GM18909 (cell line): ENCODE results near the gene TMTC3.

Experiments used
- ATAC-seq: cut with Tn5 transposase; IDR thresholded peaks from one replicate; pipeline ENCODE4 v1.9.1; 2021; ENCODE audit warnings: mild to moderate bottlenecking; ENCODE audit not compliant: unreplicated experiment, poor library complexity

TMTC3 gene

GRCh38 chr12:88219861-88220260 is 77.8 kb downstream of the TMTC3 start:
- ATAC-seq, result no peak

GRCh38 chr12:88223519-88223918 is 81.4 kb downstream of the TMTC3 start:
- no peak for ATAC-seq

GRCh38 chr12:88225776-88226175 is 83.7 kb downstream of the TMTC3 start:
- no peak for ATAC-seq

GRCh38 chr12:88227263-88227662 is 85.2 kb downstream of the TMTC3 start:
- ATAC-seq, result no peak

- ATAC-seq, result no peak
These were observed 85.8 kb downstream of the TMTC3 start for GRCh38 chr12:88227871-88228270.

GRCh38 chr12:88228720-88229119 is 86.6 kb downstream of the TMTC3 start:
- ATAC-seq, result no peak

- no peak for ATAC-seq
These were observed 88.2 kb downstream of the TMTC3 start for GRCh38 chr12:88230271-88230670.

GRCh38 chr12:88235183-88235833 is 93.2 kb downstream of the TMTC3 start:
- ATAC-seq, result no peak

GRCh38 chr12:88237954-88238353 is 95.8 kb downstream of the TMTC3 start:
- ATAC-seq, result peak; percentile 65

- ATAC-seq, result peak; percentile 7
These were observed 96.3 kb downstream of the TMTC3 start for GRCh38 chr12:88238406-88238805.

GRCh38 chr12:88241862-88242570 is 99.9 kb downstream of the TMTC3 start:
- ATAC-seq, result peak; percentile 49

- peak; percentile 38 for ATAC-seq
These were observed 100.4 kb downstream of the TMTC3 start for GRCh38 chr12:88242571-88242925.

- no peak for ATAC-seq
These were observed 100.8 kb downstream of the TMTC3 start for GRCh38 chr12:88242939-88243338.

- no peak for ATAC-seq
These were observed 101.9 kb downstream of the TMTC3 start for GRCh38 chr12:88243982-88244381.

GRCh38 chr12:88245905-88246304 is 103.8 kb downstream of the TMTC3 start:
- no peak for ATAC-seq

- no peak for ATAC-seq
These were observed 105.1 kb downstream of the TMTC3 start for GRCh38 chr12:88247241-88247643.

GRCh38 chr12:88248606-88249005 is 106.5 kb downstream of the TMTC3 start:
- ATAC-seq, result no peak
